ENCODE measurements around the gene RASGEF1B. TPM values are rescaled to one million over a fixed set of nuclear protein-coding genes. Genes with fewer than 3 reads are reported as not detected.

The RASGEF1B gene
- total RNA-seq, 4 donors from 2014 or later: 23.1 to 80.1 (median 29.5) TPM

- no peak for TF ChIP-seq CTCF (IDR thresholded peaks at IDR 0.05; ENCODE audit: low read depth)
These were observed 30.8 kb downstream of the RASGEF1B start for GRCh38 chr4:81440949-81441348.

GRCh38 chr4:81436941-81437574 lies 34.6 kb downstream of the RASGEF1B start:
- TF ChIP-seq CTCF (IDR thresholded peaks at IDR 0.05; ENCODE audit: low read depth): no peak

GRCh38 chr4:81436096-81436495 lies 35.6 kb downstream of the RASGEF1B start:
- TF ChIP-seq CTCF (IDR thresholded peaks at IDR 0.05; ENCODE audit: low read depth): no peak

- TF ChIP-seq CTCF (IDR thresholded peaks at IDR 0.05; ENCODE audit: low read depth): no peak
These were observed 38.9 kb downstream of the RASGEF1B start for GRCh38 chr4:81432825-81433224.

GRCh38 chr4:81431971-81432370 lies 39.7 kb downstream of the RASGEF1B start:
- TF ChIP-seq CTCF (IDR thresholded peaks at IDR 0.05; ENCODE audit: low read depth): no peak

GRCh38 chr4:81429607-81430006 lies 42.1 kb downstream of the RASGEF1B start:
- TF ChIP-seq CTCF (IDR thresholded peaks at IDR 0.05; ENCODE audit: low read depth): no peak

- no peak for TF ChIP-seq CTCF (IDR thresholded peaks at IDR 0.05; ENCODE audit: low read depth)
These were observed 42.7 kb downstream of the RASGEF1B start for GRCh38 chr4:81429031-81429430.

All from subcutaneous adipose tissue (tissue), 4 donors.